NB4 (cell line): ENCODE data around the gene FAM184B.

ENCODE experiments used
- CTCF ChIP-seq: IDR thresholded peaks from one replicate; pipeline ENCODE4 v1.5.1; 2012; ENCODE audit warnings: low read depth, low read length
- MAX ChIP-seq: IDR thresholded peaks from 2 replicates; pipeline ENCODE4 v1.6.1; 2011; ENCODE audit warnings: low read depth, low read length
- MYC ChIP-seq: IDR thresholded peaks from 2 replicates; pipeline ENCODE4 v1.6.1; 2011; ENCODE audit warnings: low read depth, low read length
- POLR2A ChIP-seq: IDR thresholded peaks from 2 replicates; pipeline ENCODE4 v1.6.1; 2011; ENCODE audit warnings: mild to moderate bottlenecking; ENCODE audit not compliant: insufficient read length; ENCODE audit errors: extremely low read depth

- TF ChIP-seq CTCF (no peak), POLR2A (no peak), MAX (no peak), MYC (no peak)
Measured at GRCh38 chr4:17613761-17614415, 167.5 kb downstream of the FAM184B start.
